Suprapubic skin (tissue), 4 donors: ENCODE data around the gene SETBP1. TPM values are rescaled to one million over a fixed set of nuclear protein-coding genes. Genes with fewer than 3 reads are reported as not detected.

ENCODE experiments used
- DNase-seq, 2 donors: peaks; one replicate each; pipeline ENCODE4 v3.0.0-alpha.2; 2019; ENCODE audit warnings: low spot score in 2 of 2
- H3K27ac ChIP-seq: fragments of 200-600 bp; sonication (generic); one replicate; pipeline ENCODE4 v1.5.1; 2019
- H3K27me3 ChIP-seq: fragments of 200-600 bp; sonication (generic); one replicate; pipeline ENCODE4 v1.5.1; 2019
- H3K36me3 ChIP-seq: fragments of 200-600 bp; sonication (generic); one replicate; pipeline ENCODE4 v1.5.1; 2019
- H3K4me1 ChIP-seq: fragments of 200-600 bp; sonication (generic); one replicate; pipeline ENCODE4 v1.5.1; 2019
- H3K4me3 ChIP-seq: fragments of 200-600 bp; sonication (generic); one replicate; pipeline ENCODE4 v1.5.1; 2019; ENCODE audit warnings: mild to moderate bottlenecking
- H3K9me3 ChIP-seq: fragments of 200-600 bp; sonication (generic); one replicate; pipeline ENCODE4 v1.5.1; 2019
- EP300 ChIP-seq: sonication (generic); formaldehyde crosslinking; IDR thresholded peaks from one replicate; pipeline ENCODE4 v1.6.1; 2017; ENCODE audit warnings: antibody characterized with exemption
- POLR2A ChIP-seq, 2 donors: fragments of 450-650 bp; IDR thresholded peaks; one replicate each; pipeline ENCODE4 v1.6.1; 2017; ENCODE audit warnings: antibody characterized with exemption in 2 of 2, mild to moderate bottlenecking in 2 of 2, moderate library complexity in 2 of 2
- POLR2AphosphoS5 ChIP-seq, 3 donors: sonication (generic); formaldehyde crosslinking; IDR thresholded peaks; one replicate each; pipeline ENCODE4 v1.6.1; 2017; ENCODE audit warnings: antibody characterized with exemption in 3 of 3
- WGBS: methylation state at CpG from one replicate; pipeline ENCODE4 v1.1.5; 2018; 5-methylcytosine and 5-hydroxymethylcytosine counted together
- total RNA-seq, 4 donors: library from RNA; depleted of rRNA; stranded (reverse); fragments of >200 nt; gene quantifications; one replicate each; pipeline ENCODE4 v1.1.0, GENCODE V29; 2016
- TF ChIP-seq, protein P1 (sequence below), 2 donors: fragments of 200-600 bp in 1 of 2; fragments of 450-650 bp in 1 of 2; sonication (generic) in 1 of 2; IDR thresholded peaks; one replicate each; pipeline ENCODE4 v1.5.1; 2016 to 2019; ENCODE audit warnings: antibody characterized with exemption in 2 of 2, mild to moderate bottlenecking in 1 of 2, moderate library complexity in 1 of 2

The SETBP1 gene
- total RNA-seq, 4 donors from 2014 or later: 13.1 to 25.6 (median 17.2) TPM

DNA sequence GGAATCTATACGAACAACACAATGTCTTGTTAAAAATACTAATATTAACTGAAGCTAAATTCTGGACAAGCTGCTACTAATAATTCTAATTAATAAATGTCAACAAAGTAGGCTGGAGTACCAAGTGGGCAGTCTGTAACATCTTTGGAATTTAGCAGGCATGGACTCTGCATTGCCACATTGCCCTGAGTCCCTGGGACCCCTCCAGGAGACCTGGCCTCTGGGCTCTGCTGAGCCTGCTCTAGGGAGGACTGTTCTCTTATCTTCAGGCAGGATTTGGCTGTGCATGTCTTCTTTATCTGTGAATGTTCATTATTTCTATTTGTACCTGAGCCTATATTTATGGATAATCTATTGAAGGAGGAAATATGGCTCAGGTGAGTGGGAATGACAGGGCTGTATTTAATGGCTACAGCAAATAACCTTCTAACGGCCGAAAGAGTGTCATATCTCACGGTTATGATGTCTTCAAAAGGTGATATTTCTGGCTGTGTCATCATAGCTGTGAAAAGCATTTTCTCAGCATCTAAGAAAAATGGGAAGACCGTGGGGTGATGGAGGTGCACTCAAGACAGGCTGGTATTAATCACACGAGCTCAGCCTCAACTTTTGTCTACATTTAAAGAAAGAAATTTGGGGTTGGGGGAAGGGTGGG is 28.6 kb upstream of the SETBP1 start:
- Histone ChIP-seq H3K9me3 (no peaks in the 10 kb centered on the region), H3K4me1 (peaks cover 17% of the 10 kb centered on the region), H3K4me3 (no peak overlapping the region), H3K36me3 (no peaks in the 10 kb centered on the region), H3K27me3 (no peaks in the 10 kb centered on the region), H3K27ac (no peak overlapping the region)
- DNase-seq: no peak
- 89% methylated on average over 6 of the region's 6 CpGs for WGBS
- TF ChIP-seq EP300 (no peak), POLR2A (IDR thresholded peaks at IDR 0.05) (no peak), POLR2AphosphoS5 (IDR thresholded peaks at IDR 0.05) (no peak)
- TF ChIP-seq, protein P1, sequence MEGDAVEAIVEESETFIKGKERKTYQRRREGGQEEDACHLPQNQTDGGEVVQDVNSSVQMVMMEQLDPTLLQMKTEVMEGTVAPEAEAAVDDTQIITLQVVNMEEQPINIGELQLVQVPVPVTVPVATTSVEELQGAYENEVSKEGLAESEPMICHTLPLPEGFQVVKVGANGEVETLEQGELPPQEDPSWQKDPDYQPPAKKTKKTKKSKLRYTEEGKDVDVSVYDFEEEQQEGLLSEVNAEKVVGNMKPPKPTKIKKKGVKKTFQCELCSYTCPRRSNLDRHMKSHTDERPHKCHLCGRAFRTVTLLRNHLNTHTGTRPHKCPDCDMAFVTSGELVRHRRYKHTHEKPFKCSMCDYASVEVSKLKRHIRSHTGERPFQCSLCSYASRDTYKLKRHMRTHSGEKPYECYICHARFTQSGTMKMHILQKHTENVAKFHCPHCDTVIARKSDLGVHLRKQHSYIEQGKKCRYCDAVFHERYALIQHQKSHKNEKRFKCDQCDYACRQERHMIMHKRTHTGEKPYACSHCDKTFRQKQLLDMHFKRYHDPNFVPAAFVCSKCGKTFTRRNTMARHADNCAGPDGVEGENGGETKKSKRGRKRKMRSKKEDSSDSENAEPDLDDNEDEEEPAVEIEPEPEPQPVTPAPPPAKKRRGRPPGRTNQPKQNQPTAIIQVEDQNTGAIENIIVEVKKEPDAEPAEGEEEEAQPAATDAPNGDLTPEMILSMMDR (IDR thresholded peaks at IDR 0.05): no peak

DNA sequence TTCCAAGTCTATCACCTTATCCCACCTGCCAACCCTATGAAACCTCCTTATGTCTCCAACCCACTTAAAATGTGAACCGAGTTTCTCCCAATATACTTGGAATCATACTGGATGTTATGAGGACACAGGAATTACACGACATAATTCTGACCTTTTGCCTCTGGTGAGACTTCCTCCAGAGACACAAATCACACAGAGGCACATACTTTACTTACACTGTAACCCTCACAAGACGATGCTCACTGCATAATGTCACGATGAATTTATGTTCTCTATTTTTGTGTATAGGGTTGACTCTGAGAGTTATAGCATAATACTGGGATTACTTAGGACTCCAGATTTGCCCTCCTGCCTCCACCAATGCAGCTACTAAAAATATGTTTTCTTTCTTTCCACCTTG is 28.0 kb upstream of the SETBP1 start:
- H3K4me3 ChIP-seq: no peak overlapping the region
- WGBS: 88% methylated on average over 4 of the region's 4 CpGs
- H3K9me3 ChIP-seq: no peaks in the 10 kb centered on the region
- no peak for TF ChIP-seq POLR2AphosphoS5 (IDR thresholded peaks at IDR 0.05)
- TF ChIP-seq EP300: no peak
- TF ChIP-seq, protein P1 (IDR thresholded peaks at IDR 0.05): no peak
- no peak for DNase-seq
- peaks cover 17% of the 10 kb centered on the region for H3K4me1 ChIP-seq
- no peak overlapping the region for H3K27ac ChIP-seq
- H3K36me3 ChIP-seq: no peaks in the 10 kb centered on the region
- no peaks in the 10 kb centered on the region for H3K27me3 ChIP-seq

DNA sequence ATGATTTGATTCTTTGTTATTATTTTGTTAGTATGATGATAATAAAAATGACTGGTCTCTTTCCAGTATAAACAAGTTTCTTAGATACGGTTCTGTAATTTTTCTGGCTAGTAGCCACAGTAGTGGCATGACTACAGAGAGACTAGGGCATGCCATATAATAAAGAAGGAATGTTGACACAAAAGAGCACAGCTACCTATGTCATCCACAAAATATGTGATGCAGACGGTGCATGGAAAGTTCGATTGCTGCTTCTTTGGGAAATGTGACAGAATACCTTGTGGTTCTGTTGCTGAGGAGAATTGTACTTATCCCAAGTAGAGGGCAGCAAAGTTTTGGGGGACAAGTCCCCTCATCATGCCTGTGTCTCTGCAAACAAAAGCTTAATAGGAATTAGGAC is 26.1 kb upstream of the SETBP1 start:
- no peak overlapping the region for H3K27ac ChIP-seq
- TF ChIP-seq POLR2AphosphoS5 (IDR thresholded peaks at IDR 0.05) (no peak), POLR2A (IDR thresholded peaks at IDR 0.05) (no peak), EP300 (no peak)
- TF ChIP-seq, protein P1 (IDR thresholded peaks at IDR 0.05): no peak
- no peaks in the 10 kb centered on the region for H3K36me3 ChIP-seq
- no peaks in the 10 kb centered on the region for H3K9me3 ChIP-seq
- H3K4me1 ChIP-seq: peaks cover 17% of the 10 kb centered on the region
- H3K4me3 ChIP-seq: no peak overlapping the region
- no peak for DNase-seq
- H3K27me3 ChIP-seq: no peaks in the 10 kb centered on the region
- 20% methylated on average over 3 of the region's 3 CpGs for WGBS

DNA sequence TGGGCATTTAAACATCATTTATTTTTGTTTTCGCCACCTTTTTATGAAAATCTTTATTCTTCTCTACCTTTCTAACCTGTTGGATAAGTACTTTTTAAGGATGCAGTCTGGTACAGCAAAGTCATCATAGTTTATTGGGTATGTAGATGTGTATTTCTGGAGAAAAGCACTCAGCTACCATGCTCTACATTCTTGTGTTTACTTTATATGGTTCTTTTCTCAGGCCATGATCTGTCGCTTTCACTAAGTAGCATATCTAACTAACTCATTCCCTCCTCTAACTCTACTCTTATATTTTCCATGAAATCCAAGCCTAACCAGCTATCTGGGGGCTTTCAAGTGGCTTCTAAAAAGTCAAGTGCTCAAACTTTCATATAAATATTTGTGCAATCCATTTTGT is 25.3 kb upstream of the SETBP1 start:
- DNase-seq: no peak
- H3K36me3 ChIP-seq: no peaks in the 10 kb centered on the region
- 75% methylated on average over 2 of the region's 2 CpGs for WGBS
- no peaks in the 10 kb centered on the region for H3K9me3 ChIP-seq
- no peak overlapping the region for H3K27ac ChIP-seq
- no peaks in the 10 kb centered on the region for H3K27me3 ChIP-seq
- TF ChIP-seq POLR2AphosphoS5 (IDR thresholded peaks at IDR 0.05): no peak
- TF ChIP-seq, protein P1 (IDR thresholded peaks at IDR 0.05): no peak
- H3K4me1 ChIP-seq: peaks cover 17% of the 10 kb centered on the region
- H3K4me3 ChIP-seq: no peak overlapping the region

DNA sequence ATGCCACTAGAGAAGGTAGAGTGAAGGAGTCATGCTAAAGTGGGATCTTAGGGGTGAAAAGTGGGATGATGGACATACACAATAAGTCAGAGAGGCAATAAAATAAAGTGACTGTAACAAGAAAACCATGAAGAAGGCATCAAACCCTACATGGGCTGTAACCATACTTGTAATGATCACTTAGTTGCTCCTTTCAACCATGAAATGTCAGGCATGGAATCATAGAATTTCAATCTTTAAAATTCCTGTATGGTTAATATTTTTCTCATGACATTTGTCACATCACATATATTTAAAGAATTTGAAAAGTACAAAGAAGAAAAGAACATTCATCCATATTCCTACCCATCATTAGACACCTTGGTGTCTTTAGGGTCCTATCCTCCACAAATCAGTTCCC is 20.9 kb upstream of the SETBP1 start:
- Histone ChIP-seq H3K27me3 (no peaks in the 10 kb centered on the region), H3K27ac (no peak overlapping the region), H3K9me3 (no peaks in the 10 kb centered on the region), H3K36me3 (no peaks in the 10 kb centered on the region), H3K4me1 (peaks cover 2% of the 10 kb centered on the region), H3K4me3 (no peak overlapping the region)
- DNase-seq: no peak
- TF ChIP-seq EP300: no peak
- no peak for TF ChIP-seq POLR2A (IDR thresholded peaks at IDR 0.05)
- TF ChIP-seq, protein P1 (IDR thresholded peaks at IDR 0.05): no peak
- no peak for TF ChIP-seq POLR2AphosphoS5 (IDR thresholded peaks at IDR 0.05)
